ENCODE measurements around the gene PRKG1. TPM values are rescaled to one million over a fixed set of nuclear protein-coding genes. Genes with fewer than 3 reads are reported as not detected.

PRKG1 gene
- total RNA-seq, 1 experiment from 2014 or later: 16.5 TPM

GRCh38 chr10:51311228-51311627 is 236.9 kb downstream of the PRKG1 start:
- peaks cover 9% of the 10 kb centered on the region for H3K4me1 Mint-ChIP-seq
- H3K27me3 Mint-ChIP-seq (ENCODE audit: low read depth): no peaks in the 10 kb centered on the region
- TF ChIP-seq ZNF281 (CRISPR knock-in tag; IDR thresholded peaks at IDR 0.05): no peak
- no peak for TF ChIP-seq CREM (CRISPR knock-in tag; IDR thresholded peaks at IDR 0.05)
- no peak for TF ChIP-seq NR2C2 (CRISPR knock-in tag; IDR thresholded peaks at IDR 0.05)
- no peak for TF ChIP-seq ZNF263 (CRISPR knock-in tag; IDR thresholded peaks at IDR 0.05; ENCODE audit: low read depth)
- no peak for TF ChIP-seq CREB1 (CRISPR knock-in tag; IDR thresholded peaks at IDR 0.05)
- TF ChIP-seq SMAD4 (CRISPR knock-in tag; IDR thresholded peaks at IDR 0.05): no peak
- no peak for TF ChIP-seq RELA (CRISPR knock-in tag; IDR thresholded peaks at IDR 0.05; ENCODE audit: borderline replicate concordance)
- no peak for TF ChIP-seq E2F5 (CRISPR knock-in tag; IDR thresholded peaks at IDR 0.05)
- no peak for TF ChIP-seq TEAD4 (CRISPR knock-in tag; IDR thresholded peaks at IDR 0.05)
- TF ChIP-seq ZNF671 (CRISPR knock-in tag; IDR thresholded peaks at IDR 0.05): no peak
- TF ChIP-seq STAT6 (CRISPR knock-in tag; conservative IDR thresholded peaks at IDR 0.05; ENCODE audit: low read depth): no peak
- TF ChIP-seq ZNF396 (CRISPR knock-in tag; IDR thresholded peaks at IDR 0.05; ENCODE audit: borderline replicate concordance): no peak
- no peak for TF ChIP-seq PRRX2 (CRISPR knock-in tag; IDR thresholded peaks at IDR 0.05)
- TF ChIP-seq ATF6 (CRISPR knock-in tag; IDR thresholded peaks at IDR 0.05): no peak
- no peak for TF ChIP-seq HMGA2 (CRISPR knock-in tag; IDR thresholded peaks at IDR 0.05)
- TF ChIP-seq MAX (CRISPR knock-in tag; IDR thresholded peaks at IDR 0.05): no peak
- CTCF ChIA-PET: no interaction called here
- H3K27ac Mint-ChIP-seq: no peak overlapping the region
- no peaks in the 10 kb centered on the region for H3K9me3 Mint-ChIP-seq
- POLR2A ChIA-PET: no interaction called here
- no peak overlapping the region for H3K4me3 Mint-ChIP-seq
- ATAC-seq (no peak), DNase-seq (ENCODE audit: low spot score) (no peak)
- no peaks in the 10 kb centered on the region for H3K36me3 Mint-ChIP-seq

GRCh38 chr10:51312817-51313216 is 238.5 kb downstream of the PRKG1 start:
- H3K36me3 Mint-ChIP-seq: no peaks in the 10 kb centered on the region
- ATAC-seq: no peak
- H3K27me3 Mint-ChIP-seq (ENCODE audit: low read depth): no peaks in the 10 kb centered on the region
- TF ChIP-seq NR1H2 (CRISPR knock-in tag; IDR thresholded peaks at IDR 0.05) (no peak), ZNF671 (CRISPR knock-in tag; IDR thresholded peaks at IDR 0.05) (no peak), NFATC4 (CRISPR knock-in tag; IDR thresholded peaks at IDR 0.05) (no peak), RORB (CRISPR knock-in tag; IDR thresholded peaks at IDR 0.05) (no peak)
- no peak overlapping the region for H3K27ac Mint-ChIP-seq
- ChIA-PET POLR2A (no interaction called here), CTCF (no interaction called here)
- no peak for DNase-seq (ENCODE audit: low spot score)
- H3K9me3 Mint-ChIP-seq: no peaks in the 10 kb centered on the region
- H3K4me1 Mint-ChIP-seq: peaks cover 9% of the 10 kb centered on the region
- H3K4me3 Mint-ChIP-seq: no peak overlapping the region

Data from WTC11 (cell line).